BLaER1 (cell line): Measurements from ENCODE around the gene LLGL1.

Experiments
- H3K27ac ChIP-seq: shearing (Covaris generic); formaldehyde crosslinking; 2 replicates; pipeline ENCODE4 v1.8.1; 2022
- H3K27me3 ChIP-seq: shearing (Covaris generic); formaldehyde crosslinking; 2 replicates; pipeline ENCODE4 v1.8.1; 2022
- H3K36me3 ChIP-seq: shearing (Covaris generic); formaldehyde crosslinking; 2 replicates; pipeline ENCODE4 v1.8.1; 2022
- H3K4me1 ChIP-seq: shearing (Covaris generic); formaldehyde crosslinking; 2 replicates; pipeline ENCODE4 v1.8.1; 2022
- H3K4me2 ChIP-seq: shearing (Covaris generic); formaldehyde crosslinking; 2 replicates; pipeline ENCODE4 v1.8.1; 2022
- H3K4me3 ChIP-seq: shearing (Covaris generic); formaldehyde crosslinking; 2 replicates; pipeline ENCODE4 v1.8.1; 2022
- H3K9ac ChIP-seq: shearing (Covaris generic); formaldehyde crosslinking; 2 replicates; pipeline ENCODE4 v1.8.1; 2022
- H3K9me3 ChIP-seq: shearing (Covaris generic); formaldehyde crosslinking; 2 replicates; pipeline ENCODE4 v1.8.1; 2022
- H4K20me1 ChIP-seq: shearing (Covaris generic); formaldehyde crosslinking; 2 replicates; pipeline ENCODE4 v1.8.1; 2022
- Cebpa-rat ChIP-seq: shearing (Covaris generic); IDR thresholded peaks from 2 replicates; pipeline ENCODE4 v1.8.1; 2022

LLGL1 gene

GRCh38 chr17:18250259-18250658 is 24.8 kb downstream of the LLGL1 start:
- TF ChIP-seq Cebpa-rat = no peak
- peaks cover 41% of the 10 kb centered on the region for H4K20me1 ChIP-seq
- H3K27me3 ChIP-seq = no peaks in the 10 kb centered on the region
- H3K9ac ChIP-seq = no peak overlapping the region
- no peak overlapping the region for H3K27ac ChIP-seq
- H3K4me3 ChIP-seq = no peak overlapping the region
- H3K4me1 ChIP-seq = peaks cover 10% of the 10 kb centered on the region
- no peaks in the 10 kb centered on the region for H3K9me3 ChIP-seq
- H3K36me3 ChIP-seq = peaks cover 92% of the 10 kb centered on the region
- H3K4me2 ChIP-seq = no peak overlapping the region

DNA sequence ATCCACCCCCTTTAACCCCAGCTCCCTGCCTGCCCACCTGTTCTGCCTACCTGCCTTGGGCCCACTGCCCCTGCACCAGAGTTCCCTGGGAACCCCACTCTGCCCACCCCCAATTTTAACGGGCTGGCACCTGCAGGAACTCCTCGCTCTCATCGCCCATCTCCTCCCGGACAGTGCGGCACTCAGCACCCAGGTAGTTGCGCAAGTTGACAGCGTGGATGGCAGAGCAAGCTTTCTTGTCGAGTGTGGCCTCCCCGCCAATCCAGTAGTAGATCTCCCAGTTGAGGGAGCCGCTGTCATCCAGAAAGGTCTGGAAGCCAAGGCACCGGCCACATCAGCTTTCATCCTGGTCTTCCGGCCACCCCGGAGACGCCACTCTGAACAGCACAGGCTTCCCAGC is 25.3 kb downstream of the LLGL1 start:
- H3K27me3 ChIP-seq = no peaks in the 10 kb centered on the region
- TF ChIP-seq Cebpa-rat = no peak
- no peak overlapping the region for H3K4me2 ChIP-seq
- H3K36me3 ChIP-seq = peaks cover 92% of the 10 kb centered on the region
- peaks cover 10% of the 10 kb centered on the region for H3K4me1 ChIP-seq
- H4K20me1 ChIP-seq = peaks cover 44% of the 10 kb centered on the region
- H3K9ac ChIP-seq = no peak overlapping the region
- H3K27ac ChIP-seq = no peak overlapping the region
- no peak overlapping the region for H3K4me3 ChIP-seq
- H3K9me3 ChIP-seq = no peaks in the 10 kb centered on the region

- no peak overlapping the region for H3K9ac ChIP-seq
- TF ChIP-seq Cebpa-rat = no peak
- H3K4me1 ChIP-seq = peaks cover 10% of the 10 kb centered on the region
- no peak overlapping the region for H3K4me2 ChIP-seq
- H3K9me3 ChIP-seq = no peaks in the 10 kb centered on the region
- H3K27me3 ChIP-seq = no peaks in the 10 kb centered on the region
- peaks cover 46% of the 10 kb centered on the region for H4K20me1 ChIP-seq
- no peak overlapping the region for H3K27ac ChIP-seq
- peaks cover 92% of the 10 kb centered on the region for H3K36me3 ChIP-seq
- no peak overlapping the region for H3K4me3 ChIP-seq
These were observed 25.8 kb downstream of the LLGL1 start for GRCh38 chr17:18251204-18251603.

DNA sequence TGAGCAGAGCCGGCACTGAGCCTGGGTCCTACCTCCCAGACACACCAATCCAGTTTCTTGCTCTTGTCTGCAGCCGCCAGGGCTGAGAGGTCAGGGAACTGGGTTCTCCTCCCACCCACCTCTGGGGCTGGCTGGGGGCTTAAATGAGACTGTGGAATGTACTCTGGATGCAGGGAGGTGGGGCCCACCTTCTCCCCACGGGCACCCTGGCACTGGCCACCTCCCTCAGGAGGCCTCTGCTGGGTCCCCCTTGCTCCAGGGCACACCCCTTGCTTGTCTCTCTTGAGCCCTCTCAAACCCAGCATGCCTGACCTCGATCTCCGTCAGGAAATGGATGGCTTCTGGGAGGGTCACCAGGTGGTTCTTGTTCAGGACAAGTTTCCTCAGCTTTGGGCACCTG is 26.7 kb downstream of the LLGL1 start:
- peaks cover 15% of the 10 kb centered on the region for H3K4me1 ChIP-seq
- no peak overlapping the region for H3K27ac ChIP-seq
- H3K9me3 ChIP-seq = no peaks in the 10 kb centered on the region
- no peak overlapping the region for H3K9ac ChIP-seq
- peaks cover 56% of the 10 kb centered on the region for H4K20me1 ChIP-seq
- H3K4me2 ChIP-seq = no peak overlapping the region
- peaks cover 89% of the 10 kb centered on the region for H3K36me3 ChIP-seq
- no peaks in the 10 kb centered on the region for H3K27me3 ChIP-seq
- no peak overlapping the region for H3K4me3 ChIP-seq
- TF ChIP-seq Cebpa-rat = no peak

GRCh38 chr17:18253187-18253884 is 27.9 kb downstream of the LLGL1 start:
- H3K9me3 ChIP-seq = no peaks in the 10 kb centered on the region
- no peak overlapping the region for H3K4me2 ChIP-seq
- no peak overlapping the region for H3K9ac ChIP-seq
- H4K20me1 ChIP-seq = peaks cover 56% of the 10 kb centered on the region
- no peak overlapping the region for H3K4me3 ChIP-seq
- H3K27me3 ChIP-seq = no peaks in the 10 kb centered on the region
- no peak for TF ChIP-seq Cebpa-rat
- H3K36me3 ChIP-seq = peaks cover 80% of the 10 kb centered on the region
- no peak overlapping the region for H3K27ac ChIP-seq
- peaks cover 13% of the 10 kb centered on the region for H3K4me1 ChIP-seq

DNA sequence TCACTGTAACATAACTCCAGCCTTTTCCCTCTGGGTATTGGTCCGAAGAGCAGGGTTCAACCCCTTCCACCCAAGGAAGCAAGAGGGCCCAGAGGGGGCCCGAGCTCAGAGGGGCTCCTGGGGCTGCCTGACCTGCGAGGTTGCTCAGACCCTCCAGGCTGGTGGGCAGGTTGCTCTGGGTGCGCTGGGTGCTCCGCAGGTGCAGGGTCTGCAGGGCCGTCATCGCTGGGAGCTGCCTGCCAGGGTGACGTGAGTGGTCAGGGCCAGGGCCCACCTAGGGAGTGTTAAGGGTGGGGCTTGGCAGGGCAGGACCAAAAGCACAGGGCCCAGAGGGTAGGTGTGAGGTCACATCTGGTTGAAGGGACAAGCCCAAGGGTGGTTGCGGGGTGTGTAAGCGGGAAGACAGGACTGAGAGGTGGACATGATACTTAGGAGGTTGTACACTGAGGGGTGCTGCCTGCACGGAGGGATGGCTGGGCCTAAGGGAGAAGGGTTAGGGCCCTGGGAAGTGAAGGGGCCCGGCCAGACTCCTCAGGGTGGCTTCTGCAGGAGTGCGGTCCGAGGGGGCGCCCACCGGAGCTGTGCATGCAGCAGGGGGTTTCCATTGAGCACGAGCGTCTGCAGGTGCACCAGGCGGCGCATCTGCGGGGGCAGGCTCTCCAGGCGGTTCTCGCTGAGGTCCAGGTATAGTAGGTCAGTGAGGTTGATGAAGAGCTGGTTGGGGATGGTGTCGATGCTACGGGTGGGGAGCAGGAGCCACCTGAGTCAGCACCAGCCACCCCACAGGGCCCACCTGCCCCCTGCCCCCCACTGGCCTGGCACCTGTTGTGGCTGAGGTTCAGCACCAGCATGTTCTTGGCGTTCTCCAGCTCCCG is 28.7 kb downstream of the LLGL1 start:
- Histone ChIP-seq H3K9ac (no peak overlapping the region), H3K27me3 (no peaks in the 10 kb centered on the region), H3K4me1 (peaks cover 19% of the 10 kb centered on the region), H3K36me3 (peaks cover 71% of the 10 kb centered on the region), H3K4me3 (no peak overlapping the region), H3K4me2 (no peak overlapping the region), H4K20me1 (peaks cover 56% of the 10 kb centered on the region), H3K27ac (no peak overlapping the region), H3K9me3 (no peaks in the 10 kb centered on the region)
- no peak for TF ChIP-seq Cebpa-rat

DNA sequence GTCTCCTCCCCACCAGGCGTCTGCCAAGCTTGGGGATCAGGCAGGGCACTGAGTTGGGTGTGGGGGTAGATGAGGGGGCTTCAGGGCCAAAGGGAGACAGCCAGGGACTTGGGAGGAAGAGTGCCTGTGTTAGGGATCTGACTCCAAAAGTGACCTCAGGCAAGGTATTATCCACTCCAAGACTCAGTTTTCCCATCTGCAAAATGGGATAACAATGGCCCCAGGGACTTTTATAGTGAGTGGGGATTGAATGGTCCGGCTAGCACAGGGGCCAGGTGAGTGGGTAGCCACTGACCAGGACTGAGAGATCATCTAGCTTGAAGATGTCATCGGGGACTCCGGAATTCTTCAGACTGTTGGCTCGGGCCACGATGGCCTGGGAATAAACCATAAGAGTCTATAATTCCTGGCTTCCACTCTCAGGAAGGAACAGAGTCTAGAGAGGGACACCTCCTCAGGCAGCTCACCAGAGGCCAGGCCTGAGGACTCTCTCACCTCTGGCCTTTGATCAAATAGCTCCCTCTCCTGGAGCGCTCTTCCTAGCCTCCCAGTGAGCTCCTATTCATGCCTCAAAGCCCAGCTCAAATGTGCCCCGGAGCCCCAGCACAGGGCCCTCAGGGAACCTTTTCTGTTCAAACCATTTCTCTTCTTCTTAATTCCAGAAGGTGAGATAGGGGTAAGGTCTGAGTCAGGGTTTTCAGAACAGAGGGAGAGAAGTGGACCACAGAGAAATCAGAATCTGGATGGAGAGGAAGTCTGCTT is 29.6 kb downstream of the LLGL1 start:
- H3K36me3 ChIP-seq = peaks cover 65% of the 10 kb centered on the region

DNA sequence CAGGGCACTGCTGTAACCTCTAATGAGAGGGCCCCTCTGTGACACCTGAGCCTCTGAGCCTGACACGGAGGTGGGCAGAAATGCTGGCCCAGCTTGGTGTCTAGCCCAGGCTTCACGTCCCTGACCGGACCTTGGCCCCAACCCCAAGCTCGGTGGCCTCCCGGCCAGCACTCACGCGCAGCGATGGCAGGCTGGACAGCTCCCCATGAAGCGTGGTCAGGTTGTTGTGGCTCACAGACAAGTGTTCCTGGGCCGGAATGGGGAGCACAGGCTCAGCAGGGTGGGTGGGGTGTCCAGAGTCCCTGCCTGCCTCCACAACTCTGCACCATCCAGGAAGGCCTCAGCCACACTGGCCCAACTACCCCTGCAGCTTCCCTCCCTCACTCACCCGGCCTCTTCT is 30.9 kb downstream of the LLGL1 start:
- Histone ChIP-seq H3K4me1 (peaks cover 34% of the 10 kb centered on the region), H3K27me3 (no peaks in the 10 kb centered on the region), H3K27ac (no peak overlapping the region), H4K20me1 (peaks cover 57% of the 10 kb centered on the region), H3K4me3 (no peak overlapping the region), H3K9me3 (no peaks in the 10 kb centered on the region), H3K36me3 (peaks cover 52% of the 10 kb centered on the region), H3K4me2 (no peak overlapping the region), H3K9ac (0 out of 2 replicates have a peak overlapping the region, but pooled peaks have one; percentile 93)
- no peak for TF ChIP-seq Cebpa-rat

More for the DNA sequence above, 29.6 kb downstream of the LLGL1 start:
- Histone ChIP-seq H3K27me3 (no peaks in the 10 kb centered on the region), H3K27ac (no peak overlapping the region), H4K20me1 (peaks cover 56% of the 10 kb centered on the region), H3K4me1 (peaks cover 28% of the 10 kb centered on the region), H3K4me3 (no peak overlapping the region), H3K9me3 (no peaks in the 10 kb centered on the region), H3K4me2 (no peak overlapping the region), H3K9ac (no peak overlapping the region)
- no peak for TF ChIP-seq Cebpa-rat

DNA sequence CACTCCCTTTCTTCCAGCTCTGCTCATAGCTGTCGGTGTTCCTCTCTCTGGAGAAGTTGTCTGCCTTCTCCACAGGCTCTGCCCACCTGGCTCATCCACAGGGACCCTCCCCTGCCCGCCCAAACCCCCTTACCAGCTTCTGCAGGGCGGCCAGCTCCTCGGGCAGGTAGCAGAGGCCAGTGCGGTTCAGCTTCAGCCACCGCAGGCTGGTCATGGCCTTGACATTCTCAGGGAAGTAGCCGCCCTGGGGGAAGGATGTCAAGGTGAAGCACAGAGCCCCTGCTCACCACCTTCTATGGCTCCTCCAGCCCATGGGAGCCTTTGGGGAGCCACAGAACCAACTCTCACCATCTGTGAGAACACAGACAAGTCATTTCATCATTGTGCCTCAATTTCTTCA is 31.3 kb downstream of the LLGL1 start:
- H3K9me3 ChIP-seq = no peaks in the 10 kb centered on the region
- H3K4me1 ChIP-seq = peaks cover 38% of the 10 kb centered on the region
- H4K20me1 ChIP-seq = peaks cover 58% of the 10 kb centered on the region
- TF ChIP-seq Cebpa-rat = no peak
- peak overlapping the region; percentile 94 for H3K4me2 ChIP-seq
- peak overlapping the region; percentile 93 for H3K9ac ChIP-seq
- H3K27ac ChIP-seq = no peak overlapping the region
- H3K27me3 ChIP-seq = no peaks in the 10 kb centered on the region
- no peak overlapping the region for H3K4me3 ChIP-seq
- peaks cover 48% of the 10 kb centered on the region for H3K36me3 ChIP-seq
